ENCODE measurements around the gene EXPH5. TPM values are rescaled to one million over a fixed set of nuclear protein-coding genes. Genes with fewer than 3 reads are reported as not detected.
A peak's percentile ranks its signal among the peaks of the same experiment; 100 is the strongest.

EXPH5 gene
- total and polyA plus RNA-seq, 9 of the 15 experiments (the other 6 are each of a cell fraction or from before 2014, with no cell fraction given): 1.3 to 8.5 (median 4.8) TPM

DNA sequence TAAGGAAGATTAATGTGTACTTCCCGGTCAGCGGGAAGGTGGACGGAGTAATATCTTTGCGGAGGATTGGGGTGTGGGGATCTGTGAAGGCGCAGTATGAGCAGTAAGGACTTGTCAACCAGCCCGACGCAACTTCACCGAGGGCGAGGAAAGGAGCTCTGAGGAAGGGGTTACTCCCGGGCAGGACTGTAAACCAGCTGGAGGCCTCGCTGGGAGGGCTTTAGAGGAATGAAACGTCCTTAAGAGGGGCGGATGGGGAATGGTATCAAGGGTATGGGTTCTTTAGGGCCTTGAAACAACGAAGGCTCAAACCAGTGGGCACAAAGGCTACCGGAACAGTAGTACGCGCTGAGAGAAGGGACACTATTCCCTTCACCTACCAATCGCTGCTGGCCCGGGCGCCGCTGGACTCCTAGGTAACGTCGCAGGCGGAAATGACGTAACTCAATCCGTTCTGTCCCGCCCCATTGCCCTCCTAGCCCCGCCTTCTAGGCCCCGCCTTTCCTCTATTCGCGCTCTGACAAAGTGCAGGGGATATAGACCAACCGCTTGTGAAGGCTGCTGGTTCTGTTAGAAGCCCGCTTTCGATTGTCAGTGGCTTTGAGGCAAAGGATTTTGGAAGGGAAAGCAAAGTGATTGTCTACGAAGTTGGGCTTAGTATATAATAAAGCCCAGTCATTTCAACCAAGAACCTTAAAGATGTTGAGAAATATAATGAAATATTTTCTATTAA, 126.3 kb downstream of the EXPH5 start, which contains the start of gene C11orf65 (continued):
- TF ChIP-seq, protein P1, sequence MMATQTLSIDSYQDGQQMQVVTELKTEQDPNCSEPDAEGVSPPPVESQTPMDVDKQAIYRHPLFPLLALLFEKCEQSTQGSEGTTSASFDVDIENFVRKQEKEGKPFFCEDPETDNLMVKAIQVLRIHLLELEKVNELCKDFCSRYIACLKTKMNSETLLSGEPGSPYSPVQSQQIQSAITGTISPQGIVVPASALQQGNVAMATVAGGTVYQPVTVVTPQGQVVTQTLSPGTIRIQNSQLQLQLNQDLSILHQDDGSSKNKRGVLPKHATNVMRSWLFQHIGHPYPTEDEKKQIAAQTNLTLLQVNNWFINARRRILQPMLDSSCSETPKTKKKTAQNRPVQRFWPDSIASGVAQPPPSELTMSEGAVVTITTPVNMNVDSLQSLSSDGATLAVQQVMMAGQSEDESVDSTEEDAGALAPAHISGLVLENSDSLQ (IDR thresholded peaks at IDR 0.05): 0 out of 2 replicates have a peak, but pooled peaks have one; percentile 9
- no peak for TF ChIP-seq DLX4 (CRISPR knock-in tag; IDR thresholded peaks at IDR 0.05)
- 0 out of 2 replicates have a peak, but pooled peaks have one; percentile 18 for TF ChIP-seq ZNF740 (CRISPR knock-in tag; IDR thresholded peaks at IDR 0.05)
- no peak for TF ChIP-seq ZNF740 (tag; IDR thresholded peaks at IDR 0.05)
- peak; percentile 21 for TF ChIP-seq SP2 (IDR thresholded peaks at IDR 0.05; ENCODE audit: extremely low read depth, low read depth, low read length, poor library complexity, severe bottlenecking)
- TF ChIP-seq TBL1XR1 (IDR thresholded peaks at IDR 0.05; ENCODE audit: low read length in 2 of 2): 0 out of 4 replicates have a peak, but pooled peaks of 1 of the 2 experiments have one; percentile 40
- TF ChIP-seq NBN (IDR thresholded peaks at IDR 0.05; ENCODE audit: low read depth): peak; percentile 48
- TF ChIP-seq E2F1 (CRISPR knock-in tag; IDR thresholded peaks at IDR 0.05): peak; percentile 54; the same call in 1 of the 2 replicates
- TF ChIP-seq SMAD4 (CRISPR knock-in tag; conservative IDR thresholded peaks at IDR 0.05): no peak
- peak; percentile 61 for TF ChIP-seq MYC (IDR thresholded peaks at IDR 0.05; ENCODE audit: low read depth, low read length)
- no peak for TF ChIP-seq MYC (CRISPR knock-in tag; IDR thresholded peaks at IDR 0.05; ENCODE audit: borderline replicate concordance, low read depth)
- no peak for TF ChIP-seq MIER1 (IDR thresholded peaks at IDR 0.05; ENCODE audit: low read depth)
- TF ChIP-seq POLR2B (IDR thresholded peaks at IDR 0.05; ENCODE audit: low read depth, partially characterized antibody): peak; percentile 98
- TF ChIP-seq MECOM (CRISPR knock-in tag; IDR thresholded peaks at IDR 0.05): no peak
- TF ChIP-seq POLR2AphosphoS5 (IDR thresholded peaks at IDR 0.05; ENCODE audit: control insufficient read depth, insufficient read depth, low read depth, low read length): peak; percentile 97
- peak; percentile 25; the same call in 1 of the 2 replicates for TF ChIP-seq NCOR1 (IDR thresholded peaks at IDR 0.05)
- peak in 1 of 2 experiments; percentile 44; a peak in 1 of 4 replicates for TF ChIP-seq ARNT (IDR thresholded peaks at IDR 0.05)
- peak; percentile 54 for TF ChIP-seq ESRRA (IDR thresholded peaks at IDR 0.05; ENCODE audit: borderline replicate concordance, low read depth)
- TF ChIP-seq TBP (optimal IDR thresholded peaks at IDR 0.05; ENCODE audit: low read depth, low read length): peak; percentile 92
- TF ChIP-seq HDAC3 (IDR thresholded peaks at IDR 0.05; ENCODE audit: borderline replicate concordance, partially characterized antibody): peak; percentile 27
- TF ChIP-seq KDM5B (IDR thresholded peaks at IDR 0.05; ENCODE audit: insufficient replicate concordance, low read depth, low read length): peak; percentile 97
- peak; percentile 97 for TF ChIP-seq ETV1 (tag; conservative IDR thresholded peaks at IDR 0.05; ENCODE audit: low read depth)
